ENCODE data around the gene FCSK. TPM values are rescaled to one million over a fixed set of nuclear protein-coding genes. Genes with fewer than 3 reads are reported as not detected.

The FCSK gene
- total and polyA plus RNA-seq, 2 of the 13 experiments (the other 11 are each of a cell fraction or from before 2014, with no cell fraction given): 9.1 to 19.2 TPM

- TF ChIP-seq NFYC (CRISPR knock-in tag; IDR thresholded peaks at IDR 0.05): no peak
- no peak for TF ChIP-seq MAF1 (CRISPR knock-in tag; IDR thresholded peaks at IDR 0.05; ENCODE audit: borderline replicate concordance)
- TF ChIP-seq ZFP37 (CRISPR knock-in tag; IDR thresholded peaks at IDR 0.05; ENCODE audit: borderline replicate concordance): no peak
- TF ChIP-seq, protein P1, sequence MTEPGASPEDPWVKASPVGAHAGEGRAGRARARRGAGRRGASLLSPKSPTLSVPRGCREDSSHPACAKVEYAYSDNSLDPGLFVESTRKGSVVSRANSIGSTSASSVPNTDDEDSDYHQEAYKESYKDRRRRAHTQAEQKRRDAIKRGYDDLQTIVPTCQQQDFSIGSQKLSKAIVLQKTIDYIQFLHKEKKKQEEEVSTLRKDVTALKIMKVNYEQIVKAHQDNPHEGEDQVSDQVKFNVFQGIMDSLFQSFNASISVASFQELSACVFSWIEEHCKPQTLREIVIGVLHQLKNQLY (CRISPR knock-in tag; IDR thresholded peaks at IDR 0.05): no peak
- no peak for TF ChIP-seq ZNF335 (CRISPR knock-in tag; IDR thresholded peaks at IDR 0.05)
- no peak for TF ChIP-seq KLF15 (CRISPR knock-in tag; IDR thresholded peaks at IDR 0.05; ENCODE audit: borderline replicate concordance)
- TF ChIP-seq PAX8 (CRISPR knock-in tag; IDR thresholded peaks at IDR 0.05; ENCODE audit: borderline replicate concordance): no peak
- no peak for TF ChIP-seq MAZ (IDR thresholded peaks at IDR 0.05; ENCODE audit: borderline replicate concordance, low read depth, low read length)
- TF ChIP-seq MAZ (CRISPR knock-in tag; IDR thresholded peaks at IDR 0.05; ENCODE audit: low read depth): 0 out of 2 replicates have a peak, but pooled peaks have one; percentile 8
- TF ChIP-seq SPEN (CRISPR knock-in tag; IDR thresholded peaks at IDR 0.05; ENCODE audit: low read depth): peak; percentile 58; the same call in 1 of the 2 replicates
- TF ChIP-seq SIX1 (CRISPR knock-in tag; IDR thresholded peaks at IDR 0.05; ENCODE audit: borderline replicate concordance): no peak
- TF ChIP-seq ZNF121 (CRISPR knock-in tag; IDR thresholded peaks at IDR 0.05): no peak
- TF ChIP-seq RAD51 (IDR thresholded peaks at IDR 0.05; ENCODE audit: borderline replicate concordance): no peak
- no peak for TF ChIP-seq RERE (CRISPR knock-in tag; IDR thresholded peaks at IDR 0.05; ENCODE audit: low read depth)
These were observed 16.5 kb upstream of the FCSK start (continued) for GRCh38 chr16:70437582-70438557.

All from HepG2 (cell line).